ENCODE measurements around the gene PPP1R3C. TPM values are rescaled to one million over a fixed set of nuclear protein-coding genes. Genes with fewer than 3 reads are reported as not detected.

Gene PPP1R3C
- total and polyA plus RNA-seq, 9 donors: 78.2 to 166 (median 120) TPM

Other genes with a start within 250 kb of the PPP1R3C start
- 13.5 TPM for gene HECTD2, start 222.7 kb downstream of the PPP1R3C start, total RNA-seq
- gene HECTD2, start 222.7 kb downstream of the PPP1R3C start, polyA plus RNA-seq (ENCODE audit: insufficient read depth in 1 of 8, insufficient read length in 8 of 8, low replicate concordance in 1 of 8): 10 to 100 TPM; 11.7 to 17.9 (median 14.1) TPM
- gene TNKS2, start 165.4 kb upstream of the PPP1R3C start, total RNA-seq: 26.8 TPM
- 10 to 100 TPM; 23.0 to 42.0 (median 34.0) TPM for gene TNKS2, start 165.4 kb upstream of the PPP1R3C start, polyA plus RNA-seq (ENCODE audit: insufficient read depth in 1 of 8, insufficient read length in 8 of 8, low replicate concordance in 1 of 8)